K562 (cell line): ENCODE results near the gene KCNMB3. TPM values are rescaled to one million over a fixed set of nuclear protein-coding genes. Genes with fewer than 3 reads are reported as not detected.

Experiments
- CUX1 ChIP-seq: fragments of 200-800 bp; sonication (Bioruptor generic); IDR thresholded peaks from 2 replicates; pipeline ENCODE4 v1.6.1; 2016; ENCODE audit warnings: missing genetic modification characterization, missing compliant biosample characterization
- DDX20 ChIP-seq: fragments of 450-650 bp; IDR thresholded peaks from 2 replicates; pipeline ENCODE4 v1.6.1; 2016; ENCODE audit warnings: missing genetic modification characterization, low read depth, mild to moderate bottlenecking, missing compliant biosample characterization, moderate library complexity
- POLR2G ChIP-seq: fragments of 200-400 bp; formaldehyde crosslinking; IDR thresholded peaks from 2 replicates; pipeline ENCODE4 v1.6.1; 2017; ENCODE audit warnings: low read depth, mild to moderate bottlenecking, antibody characterized with exemption, low read length, moderate library complexity
- RERE ChIP-seq: sonication (generic); formaldehyde crosslinking; IDR thresholded peaks from 2 replicates; pipeline ENCODE4 v1.8.0; 2023; ENCODE audit warnings: missing genetic modification reagents, mild to moderate bottlenecking, borderline replicate concordance
- SMARCB1 ChIP-seq: IDR thresholded peaks from 2 replicates; pipeline ENCODE4 v1.6.1; 2011; ENCODE audit warnings: improper control_type of control experiment, low read depth; ENCODE audit not compliant: insufficient read length
- ZNF384 ChIP-seq: IDR thresholded peaks from 2 replicates; pipeline ENCODE4 v1.6.1; 2012; ENCODE audit warnings: low read depth, low read length, improper control_type of control experiment
- polyA plus RNA-seq, 8 experiments: library from polyadenylated mRNA; depleted of rRNA in 4 of 8; stranded (reverse) in 5 of 8; unstranded in 3 of 8; fragments of >200 nt; fragmentation: Nextera tagmentation in 2 of 8; fragmentation: Illumina TruSeq in 1 of 8; extraction: Ambion mirVana in 2 of 8; extraction: Trizol in 1 of 8; gene quantifications; 2 replicates each; pipeline versions ENCODE4 v1.2.1 to v1.2.3, GENCODE V29; 2011 to 2014; ENCODE audit warnings: inconsistent platforms in 1 of 8, missing spikeins in 1 of 8
- total RNA-seq, 7 experiments: library from RNA; depleted of rRNA in 6 of 7; stranded (reverse); fragments of >200 nt in 6 of 7; fragmentation: Illumina TruSeq in 2 of 7; extraction: Trizol in 2 of 7; gene quantifications; 2 replicates each; pipeline versions ENCODE4 v1.2.1 to v1.2.3, GENCODE V29; 2011 to 2021; ENCODE audit warnings: low replicate concordance in 1 of 7
- TF ChIP-seq, protein P1 (sequence below), 2 experiments: fragments of 450-650 bp; IDR thresholded peaks; 2 replicates each; pipeline ENCODE4 v1.6.1; 2016; ENCODE audit warnings: mild to moderate bottlenecking in 2 of 2, borderline replicate concordance in 1 of 2, low read depth in 1 of 2, moderate library complexity in 1 of 2

Gene KCNMB3
- total and polyA plus RNA-seq, 9 of the 15 experiments (the other 6 are each of a cell fraction or from before 2014, with no cell fraction given) = 7.0 to 21.1 (median 14.3) TPM

DNA sequence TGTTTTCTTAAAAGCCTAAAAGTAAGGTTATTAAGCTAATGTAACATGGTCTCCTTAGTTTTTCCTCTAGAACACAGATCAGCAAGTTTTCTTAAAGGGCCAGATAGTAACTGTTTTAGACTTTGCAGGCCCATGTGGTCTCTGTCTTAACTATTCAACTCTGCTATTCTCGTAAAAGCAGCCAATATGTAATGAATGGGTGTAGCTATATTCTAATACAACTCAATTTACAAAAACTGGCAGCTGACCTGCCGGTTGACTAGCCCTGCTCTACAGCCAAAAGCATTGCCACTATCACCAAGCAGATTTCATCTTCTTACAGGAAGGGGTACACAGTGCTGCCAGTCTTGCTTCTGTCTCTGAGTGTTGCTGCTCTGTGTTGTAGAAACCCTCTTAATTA, 27.4 kb downstream of the KCNMB3 start (continued):
- TF ChIP-seq CUX1 (no peak), RERE (no peak), ZNF384 (no peak), DDX20 (tag) (no peak), SMARCB1 (no peak), POLR2G (no peak)
- TF ChIP-seq, protein P1, sequence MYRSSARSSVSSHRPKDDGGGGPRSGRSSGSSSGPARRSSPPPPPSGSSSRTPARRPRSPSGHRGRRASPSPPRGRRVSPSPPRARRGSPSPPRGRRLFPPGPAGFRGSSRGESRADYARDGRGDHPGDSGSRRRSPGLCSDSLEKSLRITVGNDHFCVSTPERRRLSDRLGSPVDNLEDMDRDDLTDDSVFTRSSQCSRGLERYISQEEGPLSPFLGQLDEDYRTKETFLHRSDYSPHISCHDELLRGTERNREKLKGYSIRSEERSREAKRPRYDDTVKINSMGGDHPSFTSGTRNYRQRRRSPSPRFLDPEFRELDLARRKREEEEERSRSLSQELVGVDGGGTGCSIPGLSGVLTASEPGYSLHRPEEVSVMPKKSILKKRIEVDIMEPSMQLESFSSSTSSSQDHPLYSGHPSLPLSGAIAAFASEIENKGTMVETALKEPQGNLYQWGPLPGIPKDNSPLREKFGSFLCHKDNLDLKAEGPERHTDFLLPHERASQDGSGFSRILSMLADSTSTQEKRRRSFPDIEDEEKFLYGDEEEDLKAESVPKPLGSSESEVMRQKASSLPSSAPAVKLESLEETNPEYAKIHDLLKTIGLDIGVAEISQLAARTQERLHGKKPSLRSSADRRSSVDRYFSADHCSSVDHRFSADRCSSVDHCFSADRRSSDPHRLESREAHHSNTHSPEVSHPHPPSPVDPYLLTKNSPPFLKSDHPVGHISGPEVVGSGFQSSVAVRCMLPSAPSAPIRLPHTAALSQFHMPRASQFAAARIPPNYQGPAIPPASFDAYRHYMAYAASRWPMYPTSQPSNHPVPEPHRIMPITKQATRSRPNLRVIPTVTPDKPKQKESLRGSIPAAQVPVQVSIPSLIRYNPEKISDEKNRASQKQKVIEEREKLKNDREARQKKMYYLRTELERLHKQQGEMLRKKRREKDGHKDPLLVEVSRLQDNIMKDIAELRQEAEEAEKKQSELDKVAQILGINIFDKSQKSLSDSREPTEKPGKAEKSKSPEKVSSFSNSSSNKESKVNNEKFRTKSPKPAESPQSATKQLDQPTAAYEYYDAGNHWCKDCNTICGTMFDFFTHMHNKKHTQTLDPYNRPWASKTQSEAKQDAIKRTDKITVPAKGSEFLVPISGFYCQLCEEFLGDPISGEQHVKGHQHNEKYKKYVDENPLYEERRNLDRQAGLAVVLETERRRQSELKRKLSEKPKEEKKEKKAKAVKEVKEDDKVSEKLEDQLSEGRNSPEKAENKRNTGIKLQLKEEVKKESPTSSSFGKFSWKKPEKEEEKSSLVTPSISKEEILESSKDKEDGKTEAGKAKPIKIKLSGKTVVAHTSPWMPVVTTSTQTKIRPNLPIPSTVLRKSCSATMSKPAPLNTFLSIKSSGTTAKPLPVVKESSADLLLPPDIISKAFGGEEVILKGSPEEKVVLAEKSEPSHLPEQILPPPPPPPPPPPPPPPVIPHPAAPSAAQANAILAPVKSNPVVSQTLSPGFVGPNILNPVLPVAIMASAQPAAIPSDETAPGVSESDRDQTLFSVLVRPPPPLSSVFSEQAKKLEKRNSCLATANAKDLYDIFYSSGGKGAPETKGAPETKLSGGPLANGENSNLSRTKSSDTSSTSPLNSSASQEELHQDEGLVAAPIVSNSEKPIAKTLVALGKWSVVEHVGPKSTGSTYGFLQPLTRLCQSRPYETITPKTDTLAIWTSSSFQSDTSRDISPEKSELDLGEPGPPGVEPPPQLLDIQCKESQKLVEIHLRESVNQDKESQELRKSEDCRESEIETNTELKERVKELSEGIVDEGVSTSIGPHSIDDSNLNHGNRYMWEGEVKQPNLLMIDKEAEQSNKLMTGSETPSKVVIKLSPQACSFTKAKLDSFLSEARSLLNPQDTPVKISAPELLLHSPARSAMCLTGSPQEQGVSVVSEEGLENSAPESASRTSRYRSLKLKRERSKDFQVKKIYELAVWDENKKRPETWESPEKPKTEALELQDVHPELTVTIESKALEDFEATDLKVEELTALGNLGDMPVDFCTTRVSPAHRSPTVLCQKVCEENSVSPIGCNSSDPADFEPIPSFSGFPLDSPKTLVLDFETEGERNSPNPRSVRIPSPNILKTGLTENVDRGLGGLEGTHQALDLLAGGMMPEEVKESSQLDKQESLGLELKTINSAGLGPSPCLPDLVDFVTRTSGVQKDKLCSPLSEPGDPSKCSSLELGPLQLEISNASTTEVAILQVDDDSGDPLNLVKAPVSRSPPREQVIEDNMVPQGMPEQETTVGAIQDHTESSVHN (IDR thresholded peaks at IDR 0.05; ENCODE audit: borderline replicate concordance in 1 of 2, low read depth in 1 of 2) = no peak
